ENCODE results near the gene TTC13.
"Not testable (repeated sequence)": the region's sequence is repeated elsewhere in the genome, so short reads cannot be mapped to it uniquely, and the experiment has no call there.

TTC13 gene

DNA sequence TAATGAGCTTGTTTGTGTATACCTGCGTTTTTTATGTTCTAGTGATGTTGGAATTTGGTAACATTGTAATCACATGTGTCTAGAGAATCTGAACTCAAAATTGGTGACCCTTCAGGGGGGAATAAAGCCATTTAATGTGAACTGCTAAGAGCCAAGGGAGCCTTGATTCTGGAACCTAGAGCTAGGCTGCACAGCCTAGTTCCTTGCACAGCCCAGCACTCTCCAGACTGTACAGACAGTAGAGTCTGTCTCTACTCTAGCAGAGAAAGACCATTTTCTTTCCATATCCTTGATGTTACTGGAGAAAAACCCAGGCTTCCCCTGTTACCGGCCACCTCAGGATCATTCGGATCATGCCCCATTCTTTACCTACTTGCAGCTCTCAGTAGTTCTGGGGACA is 8.8 kb upstream of the TTC13 start:
- TF ChIP-seq, protein P1, sequence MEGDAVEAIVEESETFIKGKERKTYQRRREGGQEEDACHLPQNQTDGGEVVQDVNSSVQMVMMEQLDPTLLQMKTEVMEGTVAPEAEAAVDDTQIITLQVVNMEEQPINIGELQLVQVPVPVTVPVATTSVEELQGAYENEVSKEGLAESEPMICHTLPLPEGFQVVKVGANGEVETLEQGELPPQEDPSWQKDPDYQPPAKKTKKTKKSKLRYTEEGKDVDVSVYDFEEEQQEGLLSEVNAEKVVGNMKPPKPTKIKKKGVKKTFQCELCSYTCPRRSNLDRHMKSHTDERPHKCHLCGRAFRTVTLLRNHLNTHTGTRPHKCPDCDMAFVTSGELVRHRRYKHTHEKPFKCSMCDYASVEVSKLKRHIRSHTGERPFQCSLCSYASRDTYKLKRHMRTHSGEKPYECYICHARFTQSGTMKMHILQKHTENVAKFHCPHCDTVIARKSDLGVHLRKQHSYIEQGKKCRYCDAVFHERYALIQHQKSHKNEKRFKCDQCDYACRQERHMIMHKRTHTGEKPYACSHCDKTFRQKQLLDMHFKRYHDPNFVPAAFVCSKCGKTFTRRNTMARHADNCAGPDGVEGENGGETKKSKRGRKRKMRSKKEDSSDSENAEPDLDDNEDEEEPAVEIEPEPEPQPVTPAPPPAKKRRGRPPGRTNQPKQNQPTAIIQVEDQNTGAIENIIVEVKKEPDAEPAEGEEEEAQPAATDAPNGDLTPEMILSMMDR (conservative IDR thresholded peaks at IDR 0.05; ENCODE audit: low read depth, low read length) = no peak
- no peak for DNase-seq (ENCODE audit: low read depth)
- H3K4me3 ChIP-seq (ENCODE audit: low read length) = no peak overlapping the region

- H3K4me3 ChIP-seq (ENCODE audit: low read length) = no peak overlapping the region
- DNase-seq (ENCODE audit: low read depth) = no peak
- TF ChIP-seq, protein P1 (conservative IDR thresholded peaks at IDR 0.05; ENCODE audit: low read depth, low read length) = no peak
Observed at GRCh38 chr1:230986976-230987375, 8.3 kb upstream of the TTC13 start.

DNA sequence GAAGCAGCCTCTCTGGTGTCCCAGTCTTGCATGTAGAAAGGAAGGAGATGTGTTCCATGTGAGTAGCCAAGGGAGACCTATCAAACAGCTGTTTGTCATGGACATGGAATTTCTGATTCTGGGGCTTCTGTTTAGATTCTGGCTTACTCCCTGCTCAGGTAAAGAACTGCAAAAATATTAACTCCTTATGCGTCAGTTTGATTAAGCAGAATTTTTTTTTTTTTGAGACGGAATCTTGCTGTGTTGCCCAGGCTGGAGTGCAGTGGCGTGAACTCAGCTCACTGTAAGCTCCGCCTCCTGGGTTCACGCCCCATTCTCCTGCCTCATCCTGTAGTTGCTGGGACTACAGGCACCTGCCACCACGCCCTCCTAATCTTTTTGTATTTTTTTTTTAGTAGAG is 7.0 kb upstream of the TTC13 start:
- H3K4me3 ChIP-seq (ENCODE audit: low read length) = no peak overlapping the region
- TF ChIP-seq, protein P1 (conservative IDR thresholded peaks at IDR 0.05; ENCODE audit: low read depth, low read length) = no peak

DNA sequence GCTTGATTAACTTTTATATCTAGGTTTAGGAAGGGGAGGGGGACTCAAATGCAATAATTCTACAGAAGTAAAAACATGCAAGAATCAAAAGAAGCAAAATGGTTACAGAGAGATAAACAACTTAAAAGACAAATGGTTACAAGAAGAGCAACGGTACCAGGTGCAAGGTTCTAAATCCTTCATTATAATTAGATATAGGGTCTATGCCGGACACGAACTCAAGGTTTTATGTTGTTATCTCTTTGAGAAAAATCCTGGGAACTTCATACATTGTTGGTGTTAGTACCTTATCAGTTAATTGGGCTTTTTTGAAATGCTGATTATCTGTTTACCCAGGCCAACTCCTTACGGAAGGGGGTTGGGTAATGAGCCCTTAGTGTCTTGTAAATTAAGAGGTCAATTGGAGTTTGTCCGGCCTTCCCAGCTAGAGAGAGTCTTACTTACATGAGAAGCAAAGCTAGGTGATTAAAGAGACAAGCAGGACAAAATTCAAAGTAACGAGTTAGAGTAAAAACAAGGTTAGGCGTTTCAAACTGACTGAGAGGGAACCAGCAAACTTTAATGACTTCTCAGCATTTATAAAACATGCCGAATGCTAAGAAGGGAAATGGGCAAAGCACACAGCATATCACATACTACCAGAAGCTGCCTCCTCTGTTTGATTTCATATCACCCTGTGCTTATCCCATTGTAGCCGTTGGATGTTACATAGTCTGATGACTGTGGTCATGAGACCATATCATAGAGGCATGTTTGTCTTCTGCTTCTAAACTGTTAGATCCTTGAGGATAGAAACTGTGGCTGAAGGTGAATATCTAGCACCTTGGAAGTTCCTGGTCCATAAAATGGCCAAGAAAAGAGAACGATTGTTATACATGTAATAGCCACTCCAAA is 6.2 kb upstream of the TTC13 start:
- not testable (repeated sequence) for H3K4me3 ChIP-seq (ENCODE audit: low read length); DNase-seq (ENCODE audit: low read depth)

More for the DNA sequence above, 7.0 kb upstream of the TTC13 start:
- no peak for DNase-seq (ENCODE audit: low read depth)

- no peak overlapping the region for H3K4me3 ChIP-seq (ENCODE audit: low read length)
- TF ChIP-seq, protein P1 (conservative IDR thresholded peaks at IDR 0.05; ENCODE audit: low read depth, low read length) = no peak
- DNase-seq (ENCODE audit: low read depth) = no peak
Observed at GRCh38 chr1:230983811-230984210, 5.2 kb upstream of the TTC13 start.

- no peak for DNase-seq (ENCODE audit: low read depth)
- TF ChIP-seq, protein P1 (conservative IDR thresholded peaks at IDR 0.05; ENCODE audit: low read depth, low read length) = no peak
- no peak overlapping the region for H3K4me3 ChIP-seq (ENCODE audit: low read length)
Observed at GRCh38 chr1:230982696-230983095, 4.0 kb upstream of the TTC13 start.

DNA sequence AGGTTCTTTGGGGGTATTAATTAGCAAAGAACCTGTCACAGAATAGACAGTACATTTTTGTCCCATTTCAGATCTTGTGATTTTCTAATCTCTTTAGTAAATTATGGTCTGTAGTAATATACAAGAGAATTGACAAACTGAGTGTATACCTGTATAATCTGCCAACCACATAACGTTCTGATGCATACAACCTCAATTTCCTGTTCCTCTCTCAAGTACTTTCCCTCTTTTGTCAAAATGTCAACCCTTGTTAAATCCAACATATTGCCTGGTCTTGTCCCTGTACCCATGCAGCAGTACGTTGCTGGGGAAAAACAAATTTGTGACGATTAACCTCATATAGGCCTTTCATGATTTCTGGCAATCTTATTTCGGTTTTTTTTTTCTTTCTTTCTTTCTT is 1.3 kb upstream of the TTC13 start:
- no peak for DNase-seq (ENCODE audit: low read depth)
- peak overlapping the region; percentile 94 for H3K4me3 ChIP-seq (ENCODE audit: low read length)
- TF ChIP-seq, protein P1 (conservative IDR thresholded peaks at IDR 0.05; ENCODE audit: low read depth, low read length) = no peak
